Embryonic facial prominence (tissue), 1 donor: Measurements from ENCODE around the gene PFDN4.

Experiments
- DNase-seq: peaks from one replicate; pipeline ENCODE4 v3.0.0-alpha.2; 2016; ENCODE audit errors: extremely low spot score

The PFDN4 gene

DNA sequence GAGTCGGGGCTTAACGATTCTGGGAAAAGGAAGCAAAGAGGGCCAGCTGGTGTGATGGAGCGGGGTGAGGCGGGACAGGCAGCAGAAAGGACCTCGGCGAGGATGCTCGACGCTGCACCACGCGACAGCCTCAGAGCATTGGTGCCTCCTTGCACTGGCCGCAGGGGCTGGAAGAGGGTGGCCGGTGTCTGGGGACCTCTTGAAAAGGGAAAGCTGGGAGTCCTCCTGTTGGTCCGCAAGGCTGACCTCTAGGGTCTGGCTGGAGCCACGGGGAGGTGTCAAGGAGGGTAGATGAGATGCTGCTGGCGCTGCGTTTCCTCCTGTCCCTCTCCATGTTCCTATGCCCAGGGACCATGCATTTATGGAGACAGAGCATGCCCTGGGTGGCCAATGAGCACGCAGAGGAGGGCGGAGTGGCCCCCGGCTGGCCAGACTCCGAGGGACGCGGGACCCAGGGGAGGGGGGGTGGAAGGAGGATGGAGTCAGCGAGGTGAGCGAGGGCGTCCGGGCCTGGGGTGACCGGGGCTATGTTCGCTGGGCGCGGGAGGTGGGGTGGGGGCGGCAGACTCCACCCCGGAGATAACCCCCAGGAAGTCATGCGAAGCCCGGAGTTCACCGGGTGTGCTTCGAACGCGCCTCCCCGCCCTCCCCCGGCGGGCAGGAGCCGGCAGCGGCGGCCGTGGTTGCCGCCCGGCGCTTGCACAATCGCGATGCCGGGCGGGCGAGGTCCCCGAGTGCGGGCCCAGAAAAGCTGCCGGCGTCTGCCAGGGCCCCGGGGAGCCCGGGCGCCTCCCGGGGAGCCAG lies 34.0 kb upstream of the PFDN4 start, which contains the start of gene CYP24A1:
TSS of gene CYP24A1 (minus strand) at position 334 of the 804 bp plus-strand sequence. CDS start 407 bp downstream, outside the sequence.
- DNase-seq, result no peak

DNA sequence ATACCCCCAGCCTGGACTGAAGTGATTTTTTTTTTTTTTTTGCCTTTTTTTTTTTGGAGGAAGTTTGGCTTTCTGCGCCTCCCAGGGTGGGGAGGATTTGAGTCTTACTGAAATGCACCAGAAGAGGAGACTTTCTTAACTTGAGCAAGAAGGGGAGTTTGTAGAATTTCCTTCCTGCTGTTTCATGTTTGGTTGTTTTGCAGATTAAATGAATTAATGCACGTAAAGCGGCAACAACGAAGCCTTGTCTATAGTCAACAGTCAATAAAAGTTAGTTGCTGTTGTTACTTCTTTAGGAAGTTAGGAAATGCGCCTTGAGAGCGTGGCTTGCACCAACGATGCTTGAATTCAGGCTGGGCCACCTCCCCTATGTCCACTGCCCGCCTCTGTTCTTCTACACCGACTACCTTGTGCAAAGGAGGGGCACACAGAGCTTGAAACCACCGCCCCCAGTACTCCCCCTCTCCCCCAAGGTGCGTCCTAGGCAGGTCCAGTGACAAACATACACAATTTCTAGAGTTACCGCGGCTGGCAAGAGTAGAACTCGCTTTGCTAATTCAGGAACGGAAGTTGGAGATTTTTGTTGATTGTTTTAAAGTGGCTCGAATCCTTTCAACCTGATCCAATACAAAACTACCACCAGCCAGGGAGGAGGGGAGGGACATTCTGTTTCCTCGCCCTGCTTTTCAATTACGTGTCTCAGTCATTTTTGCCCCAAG lies 33.3 kb upstream of the PFDN4 start:
- no peak for DNase-seq

DNA sequence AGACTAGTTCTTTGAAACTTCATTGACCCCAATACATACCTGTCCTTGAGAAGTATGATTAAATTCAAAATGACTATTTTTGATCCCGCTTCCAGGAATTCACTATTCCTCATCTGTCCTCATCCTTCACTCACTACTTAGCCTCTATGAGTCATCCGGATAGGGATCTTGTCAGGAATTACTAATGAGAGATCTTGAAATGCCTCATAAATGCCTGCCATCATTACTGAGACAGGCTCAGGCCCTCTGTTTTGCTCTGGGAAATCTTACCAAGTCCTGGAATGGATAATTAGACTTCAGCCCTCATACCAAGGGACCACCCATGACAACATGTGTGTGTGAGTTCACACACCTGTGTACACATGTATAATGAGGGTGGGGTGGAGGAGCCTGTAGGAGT lies 31.3 kb upstream of the PFDN4 start:
- no peak for DNase-seq

DNA sequence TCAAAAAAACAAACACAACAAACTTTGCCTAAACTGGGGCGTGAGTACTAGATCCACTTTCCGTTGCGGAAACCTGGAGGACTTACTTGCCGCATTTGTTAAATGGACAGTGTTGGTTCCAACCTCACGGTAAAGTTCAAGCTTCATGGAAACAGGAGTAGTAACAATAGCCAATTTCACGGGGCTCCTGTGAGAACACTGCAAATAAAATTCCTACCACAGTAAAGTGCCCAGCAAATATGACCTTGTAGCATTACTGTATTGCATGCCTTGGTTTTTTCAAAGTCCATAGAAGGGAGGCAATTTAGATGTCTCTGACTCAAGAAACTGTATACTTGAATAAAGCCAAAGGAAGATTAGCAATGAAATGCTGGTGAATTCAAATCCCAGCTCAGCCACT lies 30.5 kb upstream of the PFDN4 start:
- no peak for DNase-seq

DNA sequence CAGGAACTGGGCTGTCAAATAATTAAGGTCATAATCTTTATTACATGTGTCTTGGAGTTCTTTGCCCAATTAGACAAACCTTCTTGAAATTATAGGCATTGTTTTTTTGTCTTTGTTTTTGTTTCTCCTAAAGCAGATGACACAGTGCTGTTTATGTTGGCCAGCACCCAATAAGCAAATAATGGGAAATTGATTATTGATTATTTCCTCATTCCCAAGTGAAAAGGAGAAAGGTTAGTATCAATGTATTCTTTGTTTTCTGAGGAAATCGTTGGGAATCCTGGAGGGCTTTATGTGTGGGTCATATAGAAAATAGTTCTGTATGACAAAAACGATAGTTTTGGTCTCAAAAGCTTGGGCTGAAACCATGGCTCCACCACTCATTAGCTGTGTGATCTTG lies 29.6 kb upstream of the PFDN4 start:
- DNase-seq, result no peak

DNA sequence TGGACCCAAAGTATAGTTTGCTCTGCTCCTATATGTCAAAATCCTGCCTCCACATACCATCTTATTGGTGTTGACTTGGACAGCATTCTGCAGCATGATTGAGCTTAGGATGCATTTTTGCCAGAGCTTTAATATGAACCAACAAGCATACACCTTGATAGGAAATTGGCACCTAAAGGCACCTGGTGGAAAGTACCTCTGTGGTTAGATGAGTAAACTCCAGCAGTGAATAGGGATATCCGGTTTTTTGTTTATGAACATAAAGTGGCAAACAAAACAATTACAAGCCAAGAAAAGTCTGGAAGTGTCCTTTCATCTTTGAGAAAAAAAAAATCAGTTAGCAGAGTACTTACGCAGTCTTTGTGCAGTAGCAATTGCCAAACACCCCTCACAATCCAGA lies 27.9 kb upstream of the PFDN4 start:
- no peak for DNase-seq

DNA sequence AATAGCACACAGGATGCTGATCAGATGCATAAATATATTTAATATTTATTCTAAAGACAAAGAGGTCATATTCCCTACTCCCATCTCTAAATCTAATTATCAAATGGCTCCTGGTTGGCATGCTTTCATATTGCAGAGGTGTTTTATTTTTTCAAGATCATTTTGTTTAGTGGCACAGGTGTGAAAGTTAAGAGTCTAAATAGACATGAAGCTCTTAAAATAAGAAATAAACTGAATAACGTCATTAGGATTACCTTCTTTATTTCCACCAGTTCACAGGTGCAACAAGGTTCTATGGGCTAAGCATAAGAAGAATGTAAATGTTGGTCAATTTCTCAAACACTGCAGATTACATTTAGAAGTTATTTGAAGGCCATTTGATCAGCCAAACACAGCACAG lies 27.0 kb upstream of the PFDN4 start:
- DNase-seq, result no peak

DNA sequence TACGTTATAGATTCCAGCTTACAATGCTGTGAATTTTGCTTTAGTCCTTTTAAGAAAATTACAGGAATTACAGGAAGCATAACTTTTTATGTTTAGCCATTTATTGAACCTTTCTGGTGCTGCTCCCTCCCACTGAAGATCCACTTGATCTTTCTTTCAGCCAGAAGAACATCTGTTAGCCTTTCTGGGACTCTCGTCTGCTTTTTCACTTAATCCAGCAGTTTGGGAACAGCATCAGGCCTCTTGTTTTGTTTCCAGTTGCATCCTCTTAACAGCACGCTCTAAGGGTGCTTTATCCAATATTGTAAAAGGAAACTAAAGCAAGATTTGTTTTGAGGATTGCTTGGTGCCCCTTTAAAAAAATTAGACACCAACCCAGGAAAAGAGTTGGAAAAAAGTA lies 23.8 kb upstream of the PFDN4 start:
- DNase-seq, result no peak

DNA sequence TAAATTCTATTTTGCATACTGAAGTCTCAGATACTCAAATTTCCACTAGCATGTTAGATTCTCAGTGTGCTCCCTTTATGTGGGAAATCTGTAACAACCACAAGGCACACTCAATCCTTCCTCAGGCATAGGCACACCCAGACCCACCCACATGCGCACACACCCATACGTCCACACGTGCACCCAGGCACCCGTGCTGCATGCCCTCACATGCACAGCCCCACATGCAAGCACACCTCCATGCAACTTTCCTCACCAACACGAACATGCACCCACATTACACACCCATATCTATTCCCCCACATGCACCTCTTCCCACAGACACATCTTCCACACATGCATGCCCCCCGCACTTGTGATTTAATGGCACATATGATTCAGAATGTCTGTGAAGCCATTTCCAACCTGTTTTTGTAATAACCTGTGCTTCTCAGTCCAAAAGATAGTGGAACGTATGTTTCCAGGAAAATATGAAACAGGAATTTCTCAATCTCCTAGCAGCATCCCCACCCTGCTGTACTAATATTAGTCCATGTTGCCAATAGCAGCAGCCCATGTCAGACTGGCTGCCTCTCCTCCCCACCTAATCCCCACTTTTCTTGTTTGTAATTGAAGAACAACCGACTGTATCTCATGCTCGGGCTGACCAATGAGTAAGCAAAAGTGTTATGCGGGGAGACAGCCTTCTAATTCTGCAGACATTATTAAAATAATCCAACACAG lies 22.8 kb upstream of the PFDN4 start:
- no peak for DNase-seq

DNA sequence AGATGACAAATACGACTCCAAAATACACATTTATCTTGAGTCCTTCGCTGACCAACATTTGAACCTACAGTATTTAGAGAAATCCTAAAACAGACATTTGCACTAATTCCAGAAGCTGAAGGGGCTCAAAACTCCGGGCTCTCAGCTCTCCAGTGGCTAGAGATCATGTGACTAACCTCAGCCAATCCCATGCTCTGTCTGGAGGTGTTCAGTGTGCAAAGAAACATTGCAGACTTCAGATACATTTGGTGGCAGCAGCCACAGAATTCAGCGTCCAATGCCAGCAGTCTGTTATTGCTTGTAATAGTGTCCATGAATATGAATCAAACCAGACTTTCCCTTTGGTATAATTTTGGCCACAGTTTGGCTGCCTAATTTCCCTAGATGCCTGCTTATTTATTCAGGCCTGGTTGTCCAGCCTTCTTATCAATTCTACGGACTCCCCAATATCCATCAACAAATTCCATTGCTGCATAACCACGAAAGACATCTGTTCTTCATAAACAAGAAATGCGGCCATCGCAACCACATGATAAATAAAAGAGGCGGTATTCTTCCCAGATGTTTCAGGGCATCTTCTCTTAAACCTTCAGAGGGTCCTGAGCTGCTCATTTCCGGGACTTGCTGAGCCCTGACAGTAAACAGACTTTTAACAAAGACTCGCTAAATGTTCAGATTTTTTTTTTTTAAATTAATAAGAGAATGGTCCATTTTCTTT lies 19.6 kb upstream of the PFDN4 start:
- DNase-seq, result no peak

DNA sequence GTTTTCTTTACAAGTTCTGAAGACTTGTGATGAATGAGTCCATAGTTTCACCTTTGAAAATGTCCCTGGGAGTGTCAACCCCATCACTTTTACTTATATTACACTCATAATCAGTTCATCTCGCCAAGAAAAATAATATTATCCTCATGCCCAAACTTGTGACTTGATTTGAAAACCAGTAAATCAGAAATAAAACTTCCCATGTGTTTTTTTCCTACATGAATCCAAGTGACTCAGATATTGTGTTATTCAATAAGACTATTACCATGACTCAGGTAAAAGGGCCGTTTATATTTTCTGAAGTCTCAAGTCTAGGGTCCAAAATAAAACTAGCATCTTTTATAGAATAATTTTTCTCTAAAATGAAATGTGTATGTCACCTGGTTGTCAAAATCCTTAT lies 18.3 kb upstream of the PFDN4 start:
- DNase-seq, result no peak

DNA sequence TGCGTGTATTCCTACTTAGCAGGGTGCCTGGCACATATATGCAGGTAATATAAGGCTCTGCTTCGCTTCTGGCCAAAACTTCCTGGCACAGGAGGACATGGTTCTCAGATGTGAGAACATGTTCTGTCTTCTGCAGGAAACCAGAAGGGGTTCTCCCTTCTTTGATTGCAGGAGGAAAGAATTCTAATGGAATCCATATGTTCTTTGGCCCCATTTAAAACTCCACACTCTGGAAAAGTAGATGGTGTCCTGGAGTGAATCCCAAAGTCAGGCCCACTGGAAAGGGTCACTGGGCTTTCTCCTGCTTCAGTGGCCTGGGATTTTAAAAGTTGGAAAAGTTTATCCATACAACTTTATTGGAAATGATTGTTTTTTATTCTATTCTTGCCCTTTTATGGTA lies 17.7 kb upstream of the PFDN4 start:
- no peak for DNase-seq

DNA sequence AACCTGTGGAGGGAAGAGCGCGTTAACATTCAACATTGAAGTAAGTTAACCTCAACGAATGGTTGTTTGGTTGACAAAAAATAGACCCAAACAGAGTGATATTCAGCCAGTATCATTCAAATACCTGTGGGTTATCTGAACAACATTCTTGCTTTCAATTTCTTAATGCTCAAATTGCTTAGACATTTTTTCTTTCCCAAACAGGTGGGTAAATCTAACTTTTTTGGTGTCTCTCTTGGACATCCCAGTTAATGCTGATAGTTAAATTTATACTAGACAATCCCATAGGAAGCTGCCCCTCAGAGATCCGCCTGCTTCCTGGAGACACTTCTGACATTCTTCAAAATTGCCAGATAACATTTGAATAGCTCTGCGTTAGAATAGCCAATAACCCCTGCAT lies 14.1 kb upstream of the PFDN4 start:
- no peak for DNase-seq

DNA sequence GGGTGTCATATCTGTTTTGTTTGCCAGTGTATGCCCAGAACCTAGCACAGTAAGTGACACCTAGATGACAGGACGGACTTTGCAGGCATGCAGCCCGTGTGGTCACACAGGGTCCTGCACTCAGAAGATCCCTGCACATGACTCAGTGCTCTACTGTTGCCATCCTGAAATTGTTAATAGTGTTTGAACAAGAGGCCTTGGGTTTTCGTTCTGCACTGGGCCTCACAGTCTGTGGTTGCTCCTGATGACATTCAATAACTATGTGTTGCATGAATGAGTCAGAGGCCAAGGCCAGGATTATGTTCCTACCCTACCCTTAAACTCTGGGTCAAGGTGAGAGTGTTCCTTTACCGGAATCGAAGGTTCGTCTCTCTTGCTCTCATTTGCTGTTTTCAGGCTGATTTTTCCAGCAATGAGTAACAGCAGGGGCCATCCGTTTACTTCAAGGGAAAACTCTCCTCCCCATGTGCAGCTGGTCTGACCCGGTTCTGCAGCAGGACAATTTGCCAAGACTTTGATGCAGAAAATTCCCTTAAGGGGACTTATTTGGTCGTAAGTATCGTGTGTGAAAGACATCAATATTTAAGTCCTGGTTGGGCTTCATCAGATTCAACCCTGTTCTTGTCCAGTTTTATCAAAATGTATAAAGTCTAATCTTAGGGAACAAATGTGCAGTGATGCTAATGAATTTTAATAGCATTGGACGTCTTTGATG lies 13.0 kb upstream of the PFDN4 start:
- no peak for DNase-seq

DNA sequence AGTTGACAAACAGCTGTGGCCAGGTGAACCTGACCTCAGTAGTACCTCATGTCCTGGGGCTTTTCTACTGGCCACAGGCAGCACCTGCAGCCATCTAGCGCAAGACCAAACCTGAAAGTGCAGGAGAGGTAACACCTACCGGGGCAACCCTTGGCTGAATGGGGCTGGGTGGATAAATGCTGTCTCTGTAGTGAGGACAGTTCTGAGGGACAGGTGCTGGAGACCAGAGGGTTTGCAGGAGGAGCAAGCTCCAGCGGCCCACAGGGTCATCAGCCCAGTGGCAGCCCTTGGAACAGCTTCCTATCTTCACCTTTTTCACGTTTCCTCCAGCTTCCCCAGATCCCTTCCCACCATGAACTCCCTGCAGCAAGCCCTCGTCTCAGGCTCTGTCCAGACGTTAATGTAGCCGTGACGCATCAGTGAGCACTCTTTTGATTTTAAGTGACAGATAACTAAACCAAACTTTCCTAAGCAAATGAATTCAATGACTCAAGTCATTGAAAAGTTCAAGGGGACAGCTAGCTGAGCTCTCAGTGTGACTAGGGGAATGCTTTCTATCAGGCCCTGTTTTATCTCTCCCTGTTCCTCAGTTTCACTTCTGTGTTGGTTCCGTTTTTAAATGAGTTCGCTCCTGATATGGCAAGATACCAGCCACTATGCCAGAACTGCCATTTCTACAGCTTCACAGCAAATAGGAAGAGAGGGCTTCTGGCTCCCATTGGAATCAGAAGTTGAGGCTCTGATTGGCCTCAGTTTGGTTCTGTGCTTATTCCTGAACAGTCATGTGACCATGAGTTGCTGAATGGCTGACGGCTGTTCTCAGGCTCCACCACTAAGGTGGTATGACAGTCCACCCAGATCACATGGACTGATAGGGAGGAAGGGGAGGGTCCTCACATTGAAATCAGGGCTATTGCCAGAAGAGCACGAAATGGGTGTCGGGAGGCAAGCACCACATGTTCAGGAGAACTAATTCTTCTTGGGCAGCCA lies 12.1 kb upstream of the PFDN4 start:
- no peak for DNase-seq

DNA sequence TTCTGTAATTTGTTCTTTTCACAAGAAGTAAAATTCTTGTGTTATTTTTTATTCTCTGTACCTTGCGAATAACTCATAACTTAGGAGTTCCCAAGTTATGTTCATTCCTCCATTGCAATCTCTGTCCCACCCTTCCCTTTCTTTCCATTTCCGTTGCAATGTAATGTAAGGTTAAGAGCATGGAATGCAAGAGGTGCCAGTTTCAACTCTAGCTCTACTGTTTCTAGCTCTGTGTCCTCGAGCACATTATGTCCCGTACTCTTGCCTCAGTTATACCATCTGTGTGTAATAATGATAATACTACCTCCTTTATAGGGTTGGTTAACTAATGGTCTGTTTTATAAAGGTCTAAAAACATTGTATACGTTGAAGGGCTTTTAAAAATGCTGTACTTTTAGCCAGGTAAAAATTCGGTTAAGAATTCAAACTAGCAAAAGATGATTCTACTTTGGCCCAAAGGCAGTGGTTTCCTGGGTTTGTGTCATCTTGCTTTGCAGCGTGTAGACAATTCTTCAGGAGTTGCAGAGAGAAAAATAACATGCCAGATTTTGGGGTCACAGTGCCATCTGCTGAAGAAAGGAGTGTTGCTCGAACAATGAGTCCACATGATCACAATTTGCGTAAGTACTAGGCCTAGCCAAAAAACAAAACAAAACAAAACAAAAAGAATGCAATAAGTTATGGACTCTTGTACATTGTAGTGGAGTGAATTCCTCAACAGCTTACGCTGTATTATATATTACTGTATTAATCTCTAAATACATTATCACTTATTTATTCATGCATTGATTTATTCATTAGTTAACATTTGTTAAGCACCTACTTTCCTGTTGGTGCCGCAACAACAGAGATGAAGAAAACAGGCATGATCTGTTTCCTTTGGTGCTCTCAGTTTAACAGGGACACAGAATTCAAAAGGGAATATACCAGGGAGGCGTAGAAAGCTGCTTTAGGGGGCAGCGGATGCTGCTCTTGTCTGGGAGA lies 10.0 kb upstream of the PFDN4 start:
- no peak for DNase-seq

DNA sequence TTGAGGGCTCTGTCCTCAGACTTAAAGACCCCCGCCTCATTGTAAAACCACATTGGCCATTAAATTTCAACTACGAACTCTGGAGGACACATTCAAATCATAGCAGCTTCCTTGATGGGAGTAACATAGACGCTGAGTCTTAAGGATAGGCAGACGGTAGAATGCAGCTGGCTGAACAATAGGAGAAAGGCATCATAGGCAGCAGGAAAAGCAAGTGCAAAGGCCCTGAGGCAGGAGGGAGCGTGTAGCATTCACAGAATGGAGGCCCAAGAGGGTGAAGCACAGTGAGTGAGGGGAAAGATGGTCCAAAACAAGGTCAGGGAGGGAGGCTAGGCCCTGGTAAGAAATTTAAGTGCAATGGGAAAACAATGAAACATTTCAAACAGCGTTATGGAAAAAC lies 8.6 kb upstream of the PFDN4 start:
- no peak for DNase-seq

DNA sequence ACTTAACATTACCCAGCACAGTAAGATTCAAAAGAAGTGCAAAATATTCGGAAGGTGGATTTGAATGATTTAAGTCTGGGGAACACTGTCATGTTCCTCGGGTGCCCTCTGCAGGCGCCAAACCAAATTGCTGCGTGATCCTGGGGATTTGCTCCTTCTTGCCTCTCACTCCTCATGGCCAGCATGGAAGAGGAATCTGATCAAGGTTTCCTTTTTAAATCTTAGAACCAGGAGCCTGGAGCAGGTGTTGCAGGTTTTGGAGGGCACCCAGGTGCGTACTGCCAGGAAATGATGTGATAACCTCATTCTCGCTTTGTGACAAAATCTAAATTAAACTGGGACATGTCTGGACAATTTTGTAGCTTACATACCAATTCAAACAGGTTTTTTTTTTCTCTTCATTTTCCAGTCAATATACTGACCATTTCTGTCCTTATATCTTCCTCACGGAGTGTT lies 8.1 kb upstream of the PFDN4 start:
- peak; percentile 45 for DNase-seq
